Measurements from ENCODE around the gene PDE3A. TPM values are rescaled to one million over a fixed set of nuclear protein-coding genes. Genes with fewer than 3 reads are reported as not detected.

Gene PDE3A
- total and polyA plus RNA-seq, 10 of the 15 experiments (the other 5 are each of a cell fraction or from before 2014, with no cell fraction given): 0.01 to 2.6 (median 1.5) TPM

GRCh38 chr12:20616093-20616492 is 247.8 kb downstream of the PDE3A start (continued):
- TF ChIP-seq E4F1 (IDR thresholded peaks at IDR 0.05; ENCODE audit: borderline replicate concordance, partially characterized antibody) (no peak), ZBTB40 (IDR thresholded peaks at IDR 0.05; ENCODE audit: borderline replicate concordance) (no peak), REST (IDR thresholded peaks at IDR 0.05; ENCODE audit: low read depth, low read length) (no peak)
